IPS-18c (cell line): ENCODE results near the gene ELOB.

ENCODE experiments used
- H3K4me3 ChIP-seq: 2 replicates; pipeline ENCODE4 v1.7.0; 2013; ENCODE audit warnings: low read depth, mild to moderate bottlenecking, low read length, moderate library complexity; ENCODE audit not compliant: insufficient read depth
- H3K9me3 ChIP-seq: one replicate; pipeline ENCODE4 v1.6.1; 2013; ENCODE audit warnings: mild to moderate bottlenecking, low read length, moderate library complexity; ENCODE audit not compliant: control insufficient read depth, insufficient read depth

ELOB gene

DNA sequence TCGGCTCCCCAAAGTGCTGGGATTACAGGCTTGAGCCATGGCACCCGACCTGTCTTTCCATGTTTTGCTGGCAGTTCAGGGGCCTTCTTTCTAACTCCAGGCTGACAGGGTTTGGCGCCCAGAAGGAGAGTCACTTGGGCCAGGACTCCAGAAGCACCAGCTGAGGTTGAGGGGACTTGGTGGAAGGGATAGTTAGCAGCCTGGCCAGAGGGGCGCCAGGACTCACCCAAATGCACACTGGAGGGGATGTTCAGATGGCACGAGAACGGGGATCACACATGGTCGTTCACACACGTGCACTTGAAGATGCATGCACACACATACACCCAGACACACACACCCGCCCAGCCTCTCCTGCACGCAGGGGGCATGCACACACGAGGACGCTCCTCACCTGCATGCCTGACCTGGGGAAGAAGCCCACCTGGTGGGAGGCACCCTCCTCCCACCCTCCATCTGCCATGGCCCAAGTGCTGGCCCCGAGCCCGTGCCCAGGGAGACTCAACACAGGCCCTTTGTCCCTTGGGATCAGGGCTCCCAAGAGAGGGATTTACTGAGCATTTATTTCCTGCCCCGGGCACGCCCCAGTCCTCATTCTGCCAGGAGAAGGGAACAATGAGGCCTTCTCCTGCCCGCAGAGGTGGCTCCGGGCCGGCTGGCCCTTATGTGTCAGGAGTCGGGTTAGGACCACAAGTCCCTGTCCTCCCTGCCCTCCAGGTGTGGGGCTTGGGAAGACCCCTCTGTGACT is 37.6 kb upstream of the ELOB start:
- H3K4me3 ChIP-seq = no peak overlapping the region
- H3K9me3 ChIP-seq = no peaks in the 10 kb centered on the region

DNA sequence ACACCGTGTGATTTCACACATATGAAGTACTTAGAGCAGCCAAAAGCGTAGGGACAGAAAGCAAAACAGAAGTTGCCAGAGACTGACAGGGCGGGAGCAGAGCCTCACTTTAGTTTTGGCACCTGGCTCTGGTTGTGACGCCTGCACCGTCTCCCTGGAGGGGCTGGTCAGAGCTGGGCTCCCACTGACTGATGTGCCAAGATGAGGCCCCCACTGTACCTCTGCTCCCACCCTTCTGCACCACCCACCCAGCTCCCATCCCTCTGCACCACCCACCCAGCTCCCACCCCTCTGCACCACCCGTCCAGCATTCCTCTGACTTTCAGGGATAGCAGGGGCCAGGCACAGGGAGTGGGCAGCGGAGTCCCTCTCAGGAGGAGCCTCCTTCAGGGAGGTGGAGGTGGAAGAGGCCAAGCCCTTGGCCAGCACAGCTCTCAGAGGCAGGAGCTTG is 36.7 kb upstream of the ELOB start:
- H3K9me3 ChIP-seq = no peaks in the 10 kb centered on the region
- no peak overlapping the region for H3K4me3 ChIP-seq

DNA sequence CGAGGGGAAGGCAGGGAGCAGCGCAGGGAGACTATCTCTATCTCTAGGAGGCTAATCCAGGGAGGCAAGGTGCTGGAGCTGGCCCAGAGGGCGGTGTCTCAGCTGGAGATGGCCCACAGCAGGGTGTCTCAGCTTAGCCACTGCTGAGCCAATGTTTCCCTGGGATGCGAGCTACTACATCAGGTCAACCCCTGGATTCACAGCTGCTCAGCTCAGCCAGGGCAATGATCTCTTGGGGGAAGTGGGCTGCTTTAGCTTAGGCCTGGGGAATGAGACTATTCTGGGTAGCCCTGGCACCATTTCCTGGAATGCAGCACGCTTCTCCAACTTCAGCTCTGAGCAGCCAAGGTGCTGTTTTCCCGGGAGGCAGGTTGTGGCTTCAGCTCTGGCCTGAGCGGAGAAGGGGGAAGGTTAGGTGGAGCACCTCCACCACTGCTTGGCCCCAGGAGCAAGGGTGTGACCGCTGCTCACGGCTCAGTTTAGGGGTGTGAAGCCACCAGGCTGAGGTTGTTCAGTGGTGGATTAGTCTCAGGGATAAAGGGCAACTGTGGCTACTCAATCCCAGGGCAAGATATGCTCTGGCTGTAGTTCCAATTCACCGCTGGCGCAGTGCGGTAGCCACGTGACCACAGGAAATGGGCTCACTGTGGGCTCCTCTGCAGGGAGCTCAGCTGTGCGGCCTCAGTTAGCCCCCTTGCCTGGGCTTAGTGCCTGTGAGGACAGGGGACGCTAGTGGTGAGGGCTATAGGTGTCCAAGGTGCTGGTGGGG is 34.8 kb upstream of the ELOB start:
- no peaks in the 10 kb centered on the region for H3K9me3 ChIP-seq
- no peak overlapping the region for H3K4me3 ChIP-seq

DNA sequence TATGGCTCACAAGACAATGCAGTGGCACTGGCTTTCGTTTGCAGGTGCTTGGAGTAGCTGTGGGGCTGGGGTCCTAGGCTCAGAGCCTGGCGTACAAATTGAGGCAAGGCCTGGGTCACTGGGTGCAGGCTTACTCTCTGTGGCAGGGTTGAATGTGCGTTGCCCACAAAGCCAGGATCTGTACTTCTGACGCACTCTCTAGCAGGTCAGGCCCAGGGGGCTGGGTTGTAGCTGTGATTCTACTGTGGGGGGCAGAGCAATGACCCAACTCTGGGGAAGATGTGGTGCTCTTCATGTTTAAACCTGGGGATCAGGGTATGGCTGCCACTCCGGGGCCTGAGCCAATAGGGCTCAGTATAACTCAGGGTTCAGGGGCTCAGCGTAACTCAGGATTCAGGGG is 33.6 kb upstream of the ELOB start:
- H3K9me3 ChIP-seq = peaks cover 2% of the 10 kb centered on the region
- no peak overlapping the region for H3K4me3 ChIP-seq

DNA sequence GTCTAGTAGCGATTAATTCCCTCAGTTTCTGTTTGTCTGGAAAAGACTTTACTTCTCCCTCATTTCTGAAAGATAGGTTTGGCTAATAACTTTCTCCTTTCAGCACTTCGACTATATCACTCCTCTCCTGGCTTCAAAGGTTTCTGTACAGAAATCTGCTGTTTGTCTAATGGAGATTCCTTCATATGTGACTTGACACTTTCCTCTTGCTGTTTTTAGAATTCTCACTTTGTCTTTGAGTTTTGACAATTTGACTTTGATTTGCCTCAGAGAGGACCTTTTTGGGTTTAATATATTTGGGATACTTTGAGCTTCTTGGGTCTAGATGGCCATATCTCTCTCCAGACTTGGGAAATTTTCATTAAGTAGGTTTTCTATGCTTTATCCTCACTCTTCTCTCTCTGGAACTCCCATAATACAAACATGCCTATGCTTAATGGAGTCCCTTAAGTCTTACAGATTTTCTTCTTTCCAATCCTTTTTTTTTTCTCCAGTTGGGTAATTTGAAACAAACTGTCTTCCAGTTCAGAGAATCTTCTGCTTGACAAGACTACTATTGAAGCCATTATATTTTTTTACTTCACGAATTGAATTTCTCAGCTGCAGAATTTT is 32.2 kb upstream of the ELOB start:
- H3K4me3 ChIP-seq = no peak overlapping the region
- peaks cover 2% of the 10 kb centered on the region for H3K9me3 ChIP-seq

DNA sequence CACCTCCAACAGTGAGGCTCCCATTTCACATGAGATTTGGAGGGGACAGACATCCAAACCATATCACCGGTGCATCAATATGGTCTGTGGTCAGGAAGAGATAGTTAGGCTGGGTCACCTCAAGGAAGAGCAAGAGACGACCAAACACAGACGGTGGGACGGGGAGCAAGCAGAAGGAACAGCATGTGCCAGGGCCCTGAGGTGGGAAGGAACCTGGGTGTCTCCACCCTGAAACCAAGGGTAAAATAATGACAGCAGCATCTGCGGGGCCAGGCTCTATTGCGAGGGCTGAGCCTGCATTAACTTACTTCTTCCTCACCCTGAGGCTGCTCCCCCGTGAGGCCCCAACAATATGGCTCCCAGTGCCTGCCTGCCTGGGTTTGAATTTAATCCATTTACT is 31.1 kb upstream of the ELOB start:
- peaks cover 2% of the 10 kb centered on the region for H3K9me3 ChIP-seq
- H3K4me3 ChIP-seq = no peak overlapping the region

DNA sequence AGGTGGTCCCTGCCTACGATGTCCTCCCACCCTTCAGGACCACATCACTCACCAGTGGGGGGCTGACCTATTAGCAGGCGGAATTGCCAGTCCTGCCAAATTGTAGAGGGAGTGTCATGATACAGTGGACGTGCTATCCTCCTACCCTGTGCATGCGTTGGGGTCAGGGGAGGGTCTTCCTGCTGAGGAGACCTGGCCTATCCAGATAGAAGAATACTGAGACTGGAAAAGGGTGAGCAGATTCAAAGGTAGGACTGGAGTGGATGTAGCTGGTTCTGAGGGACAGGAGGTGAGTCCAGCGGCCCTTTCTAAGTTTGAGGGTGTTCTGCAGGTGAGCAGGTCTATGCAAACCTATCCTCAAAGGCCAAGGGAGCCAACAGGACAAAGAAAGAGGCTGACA is 29.2 kb upstream of the ELOB start:
- peaks cover 2% of the 10 kb centered on the region for H3K9me3 ChIP-seq
- no peak overlapping the region for H3K4me3 ChIP-seq

DNA sequence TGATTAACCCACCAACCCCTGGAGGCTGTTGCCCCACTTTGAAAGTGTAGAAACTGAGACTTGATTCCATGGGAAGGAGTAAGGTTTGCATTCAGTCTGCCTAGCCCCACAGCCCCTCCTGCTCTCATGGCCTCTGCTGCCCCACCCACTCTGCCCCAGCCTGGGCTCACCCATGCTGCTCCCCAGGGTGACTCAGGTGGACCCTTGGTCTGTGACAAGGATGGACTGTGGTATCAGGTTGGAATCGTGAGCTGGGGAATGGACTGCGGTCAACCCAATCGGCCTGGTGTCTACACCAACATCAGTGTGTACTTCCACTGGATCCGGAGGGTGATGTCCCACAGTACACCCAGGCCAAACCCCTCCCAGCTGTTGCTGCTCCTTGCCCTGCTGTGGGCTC is 27.6 kb upstream of the ELOB start:
- Histone ChIP-seq H3K4me3 (no peak overlapping the region), H3K9me3 (peaks cover 2% of the 10 kb centered on the region)

DNA sequence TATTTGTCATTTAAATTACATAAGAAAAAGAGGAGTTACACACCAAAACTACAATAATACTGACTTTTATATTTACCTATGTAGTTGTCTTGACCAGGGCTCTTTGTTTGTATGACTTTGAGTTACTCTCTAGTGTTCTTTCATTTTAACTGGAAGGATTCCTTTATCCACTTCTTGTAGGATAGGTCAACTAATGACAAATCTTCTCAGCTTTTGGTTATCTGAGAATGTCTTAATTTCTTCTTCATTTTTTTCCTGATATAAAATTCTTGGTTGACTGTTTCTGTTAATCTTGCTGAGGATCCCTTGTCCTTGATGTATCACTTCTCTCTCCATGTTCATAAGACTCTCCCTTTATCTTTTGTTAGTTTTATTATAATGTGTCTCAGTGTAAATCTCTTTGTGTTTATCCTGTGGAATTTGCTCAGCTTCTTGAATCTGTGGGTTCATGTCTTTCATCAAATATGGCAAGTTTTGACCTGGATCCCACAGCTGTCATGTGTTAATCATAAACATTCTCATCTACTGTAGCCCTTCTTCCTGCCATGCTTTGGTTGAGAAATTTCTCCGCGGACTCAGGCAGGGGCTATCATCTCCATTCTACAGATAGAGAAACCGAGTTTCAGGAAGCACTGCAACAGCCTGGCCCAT is 26.6 kb upstream of the ELOB start:
- Histone ChIP-seq H3K4me3 (no peak overlapping the region), H3K9me3 (peaks cover 2% of the 10 kb centered on the region)

DNA sequence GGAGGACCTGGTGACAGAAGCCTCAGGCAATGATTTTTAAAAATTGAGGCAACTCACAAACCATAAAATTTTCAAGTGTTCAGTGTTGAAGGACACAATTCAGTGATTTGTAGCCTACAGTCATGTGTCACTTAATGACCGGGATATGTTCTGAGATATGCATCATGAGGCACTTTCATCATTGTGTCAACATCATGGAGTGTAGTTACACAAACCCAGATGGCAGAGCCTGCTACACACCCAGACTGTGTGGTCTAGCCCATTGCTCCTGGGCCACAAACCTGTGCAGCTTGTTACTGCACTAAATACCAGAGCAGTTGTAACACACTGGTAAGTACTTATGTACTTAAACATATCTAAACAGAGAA is 22.8 kb upstream of the ELOB start:
- H3K4me3 ChIP-seq = no peak overlapping the region
- H3K9me3 ChIP-seq = no peaks in the 10 kb centered on the region

DNA sequence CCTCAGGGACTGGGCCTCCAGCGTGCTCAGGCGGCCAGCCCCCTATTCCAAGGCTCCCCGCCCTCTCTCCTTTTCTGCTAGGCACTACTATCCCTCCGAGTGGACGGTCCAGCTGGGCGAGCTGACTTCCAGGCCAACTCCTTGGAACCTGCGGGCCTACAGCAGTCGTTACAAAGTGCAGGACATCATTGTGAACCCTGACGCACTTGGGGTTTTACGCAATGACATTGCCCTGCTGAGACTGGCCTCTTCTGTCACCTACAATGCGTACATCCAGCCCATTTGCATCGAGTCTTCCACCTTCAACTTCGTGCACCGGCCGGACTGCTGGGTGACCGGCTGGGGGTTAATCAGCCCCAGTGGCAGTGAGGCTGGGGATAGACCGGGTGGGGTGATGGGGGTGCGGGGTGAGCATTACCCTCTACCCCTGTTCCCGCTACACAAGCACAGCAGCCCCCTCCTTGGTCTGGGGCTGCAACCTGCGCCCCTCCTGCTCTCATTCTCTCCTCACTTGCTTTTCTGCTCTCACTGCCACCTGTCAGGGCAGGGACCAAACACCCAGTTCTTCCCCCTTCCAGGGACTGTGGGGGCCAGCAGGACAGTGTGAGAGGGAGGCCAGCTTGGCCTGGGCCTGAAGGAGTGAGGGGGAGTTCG is 22.3 kb upstream of the ELOB start:
- Histone ChIP-seq H3K9me3 (no peaks in the 10 kb centered on the region), H3K4me3 (no peak overlapping the region)

DNA sequence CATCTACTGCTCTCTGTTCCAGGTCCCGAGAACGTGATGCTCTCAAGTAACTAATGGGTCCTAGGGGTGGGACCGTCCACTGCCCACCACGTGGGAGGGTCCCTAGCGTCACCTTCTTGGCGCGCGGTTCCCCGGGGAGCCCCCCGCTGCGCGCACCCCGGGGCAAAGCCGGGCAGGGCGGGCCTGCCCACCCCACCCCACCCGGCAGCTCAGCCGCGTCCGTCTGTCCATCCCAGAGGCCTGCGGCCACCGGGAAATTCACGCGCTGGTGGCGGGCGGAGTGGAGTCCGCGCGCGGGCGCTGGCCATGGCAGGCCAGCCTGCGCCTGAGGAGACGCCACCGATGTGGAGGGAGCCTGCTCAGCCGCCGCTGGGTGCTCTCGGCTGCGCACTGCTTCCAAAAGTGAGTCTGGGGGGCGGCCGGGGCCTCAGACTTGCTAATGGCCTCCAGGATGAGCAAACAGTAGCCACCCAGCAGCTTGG is 21.7 kb upstream of the ELOB start:
- no peak overlapping the region for H3K4me3 ChIP-seq
- no peaks in the 10 kb centered on the region for H3K9me3 ChIP-seq

DNA sequence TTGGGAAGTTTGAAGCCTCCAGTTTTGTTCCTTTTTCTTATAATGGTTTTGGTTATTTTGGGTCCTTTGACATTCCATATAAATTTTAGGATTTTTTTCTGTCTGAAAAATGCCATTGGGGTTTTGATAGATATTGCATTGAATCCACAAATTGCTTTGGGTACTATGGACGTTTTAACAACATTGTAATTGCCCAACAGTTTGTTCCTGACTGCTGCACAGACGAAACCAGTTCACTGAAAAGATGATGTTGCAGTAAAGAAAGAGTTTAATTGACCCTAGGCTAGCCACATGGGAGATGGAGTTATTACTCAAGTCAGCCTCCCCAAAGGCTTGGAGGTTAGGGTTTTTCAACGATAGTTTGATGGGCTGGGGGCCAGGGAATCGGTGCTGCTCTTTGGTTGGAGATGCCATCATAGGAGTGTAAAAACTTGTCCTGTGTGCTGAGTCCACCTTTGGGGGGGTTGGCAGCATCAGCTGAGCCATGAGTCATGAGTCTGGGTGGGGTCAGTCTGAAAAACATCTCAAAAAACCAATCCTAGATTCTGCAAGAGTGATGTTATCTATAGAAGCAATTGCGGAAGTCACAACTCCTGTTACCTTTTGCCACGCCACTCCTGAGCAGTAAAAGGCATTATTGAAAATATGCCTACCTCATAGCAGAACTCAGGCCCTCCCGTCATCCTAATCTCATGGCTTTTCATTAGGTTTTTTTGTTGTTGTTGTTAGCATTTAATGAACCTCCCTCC is 18.5 kb upstream of the ELOB start:
- H3K4me3 ChIP-seq = no peak overlapping the region
- no peaks in the 10 kb centered on the region for H3K9me3 ChIP-seq

DNA sequence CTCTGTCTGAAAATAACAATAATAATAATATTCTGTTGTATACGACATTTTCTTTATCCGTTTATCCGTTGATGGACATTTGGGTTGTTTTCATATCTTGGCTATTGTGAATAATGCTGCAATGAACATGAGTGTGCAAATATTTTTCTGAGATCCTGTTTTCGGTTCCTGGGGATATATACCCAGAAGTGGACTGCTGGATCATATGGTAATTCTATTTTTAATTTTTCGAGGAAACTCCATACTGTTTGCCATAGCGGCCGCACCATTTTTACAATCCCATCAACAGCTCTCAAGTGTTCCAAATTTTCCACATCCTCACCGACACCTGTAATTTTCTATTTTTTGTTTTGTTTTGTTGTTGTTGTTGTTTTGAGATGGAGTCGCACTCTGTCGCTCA is 15.9 kb upstream of the ELOB start:
- H3K9me3 ChIP-seq = no peaks in the 10 kb centered on the region
- H3K4me3 ChIP-seq = no peak overlapping the region

DNA sequence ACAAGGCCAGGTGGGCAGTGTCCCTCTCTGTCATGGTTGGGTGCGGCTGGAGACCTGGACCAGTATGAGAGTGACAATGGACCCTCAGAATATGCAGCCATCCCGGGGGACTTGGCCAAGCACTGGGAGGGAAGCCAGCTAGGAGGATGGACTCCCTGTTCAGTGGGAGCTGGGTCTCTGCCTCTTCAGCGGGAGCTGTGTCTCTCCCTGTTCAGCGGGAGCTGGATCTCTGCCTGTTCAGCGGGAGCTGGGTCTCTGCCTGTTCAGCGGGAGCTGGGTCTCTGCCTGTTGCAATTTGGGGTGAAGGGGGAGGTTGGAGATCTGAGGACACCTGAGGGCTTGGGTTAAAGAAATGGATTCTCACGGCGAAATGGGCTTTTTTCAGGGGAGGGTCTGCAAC is 14.1 kb upstream of the ELOB start:
- peaks cover 3% of the 10 kb centered on the region for H3K9me3 ChIP-seq
- no peak overlapping the region for H3K4me3 ChIP-seq

DNA sequence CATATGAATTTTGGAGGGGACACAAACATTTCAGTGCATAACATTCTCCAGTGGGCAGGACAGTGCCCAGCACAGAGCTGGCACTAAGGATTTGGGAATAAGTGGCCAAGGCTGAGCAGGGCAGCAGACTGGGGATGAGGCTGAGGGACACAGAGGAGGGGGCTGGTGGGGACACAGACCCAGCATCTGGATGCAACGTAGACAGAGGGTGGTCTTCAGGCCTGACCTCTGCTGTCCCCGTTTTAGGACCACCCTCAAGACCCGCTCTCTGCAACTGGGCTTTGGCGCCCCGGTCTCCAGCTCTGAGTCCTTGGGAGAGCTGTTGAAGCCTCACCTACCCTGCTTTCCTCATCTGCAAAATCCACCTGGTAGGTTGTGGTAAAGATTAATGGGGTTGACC is 13.6 kb upstream of the ELOB start:
- H3K4me3 ChIP-seq = no peak overlapping the region
- H3K9me3 ChIP-seq = peaks cover 3% of the 10 kb centered on the region

DNA sequence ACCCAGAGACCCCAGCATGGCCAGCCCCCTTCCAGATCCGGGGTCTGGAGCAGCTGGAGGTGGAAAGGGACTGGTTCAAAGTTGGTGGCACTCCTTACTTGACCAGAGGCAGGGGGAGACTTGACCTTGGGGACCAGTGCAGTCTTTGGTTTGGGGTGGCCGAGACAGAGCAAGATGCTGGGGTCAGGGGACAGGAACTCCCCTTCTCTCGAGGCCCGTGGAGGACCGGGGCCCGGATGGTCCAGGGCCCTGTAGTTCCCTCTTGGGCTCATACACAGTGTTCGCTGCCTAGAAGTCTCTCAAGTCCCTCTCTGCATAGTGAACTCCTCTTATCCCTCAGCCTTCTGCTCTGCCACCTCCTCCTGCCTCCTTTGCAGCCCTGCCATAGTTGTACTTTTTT is 10.9 kb upstream of the ELOB start:
- Histone ChIP-seq H3K9me3 (peaks cover 3% of the 10 kb centered on the region), H3K4me3 (no peak overlapping the region)
